ENCODE data around the gene CFAP206.

DNA sequence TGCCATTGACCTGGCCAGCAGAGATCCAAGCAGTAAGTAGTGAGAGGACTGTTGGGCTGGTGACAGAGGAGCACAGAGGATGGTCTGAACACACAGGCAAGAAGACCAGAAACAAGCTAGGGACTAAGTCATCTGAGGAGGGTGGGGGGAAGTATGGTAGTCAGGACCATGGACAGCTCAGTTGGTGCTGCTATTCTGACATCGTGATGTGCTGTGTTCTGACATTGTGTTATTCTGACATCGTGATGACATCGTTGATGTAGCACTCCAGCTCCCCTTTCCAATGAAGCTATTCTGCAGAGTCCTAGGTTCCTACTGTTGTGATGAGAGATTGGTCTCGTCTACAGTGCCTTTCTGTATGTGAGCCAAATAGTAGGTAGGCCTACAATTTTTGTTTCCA is 28.7 kb downstream of the CFAP206 start:
- TF ChIP-seq, protein P1, sequence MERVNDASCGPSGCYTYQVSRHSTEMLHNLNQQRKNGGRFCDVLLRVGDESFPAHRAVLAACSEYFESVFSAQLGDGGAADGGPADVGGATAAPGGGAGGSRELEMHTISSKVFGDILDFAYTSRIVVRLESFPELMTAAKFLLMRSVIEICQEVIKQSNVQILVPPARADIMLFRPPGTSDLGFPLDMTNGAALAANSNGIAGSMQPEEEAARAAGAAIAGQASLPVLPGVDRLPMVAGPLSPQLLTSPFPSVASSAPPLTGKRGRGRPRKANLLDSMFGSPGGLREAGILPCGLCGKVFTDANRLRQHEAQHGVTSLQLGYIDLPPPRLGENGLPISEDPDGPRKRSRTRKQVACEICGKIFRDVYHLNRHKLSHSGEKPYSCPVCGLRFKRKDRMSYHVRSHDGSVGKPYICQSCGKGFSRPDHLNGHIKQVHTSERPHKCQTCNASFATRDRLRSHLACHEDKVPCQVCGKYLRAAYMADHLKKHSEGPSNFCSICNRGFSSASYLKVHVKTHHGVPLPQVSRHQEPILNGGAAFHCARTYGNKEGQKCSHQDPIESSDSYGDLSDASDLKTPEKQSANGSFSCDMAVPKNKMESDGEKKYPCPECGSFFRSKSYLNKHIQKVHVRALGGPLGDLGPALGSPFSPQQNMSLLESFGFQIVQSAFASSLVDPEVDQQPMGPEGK (CRISPR knock-in tag; IDR thresholded peaks at IDR 0.05; ENCODE audit: borderline replicate concordance): no peak
- no peak for TF ChIP-seq BACH2 (CRISPR knock-in tag; IDR thresholded peaks at IDR 0.05; ENCODE audit: borderline replicate concordance)
- TF ChIP-seq, protein P2, sequence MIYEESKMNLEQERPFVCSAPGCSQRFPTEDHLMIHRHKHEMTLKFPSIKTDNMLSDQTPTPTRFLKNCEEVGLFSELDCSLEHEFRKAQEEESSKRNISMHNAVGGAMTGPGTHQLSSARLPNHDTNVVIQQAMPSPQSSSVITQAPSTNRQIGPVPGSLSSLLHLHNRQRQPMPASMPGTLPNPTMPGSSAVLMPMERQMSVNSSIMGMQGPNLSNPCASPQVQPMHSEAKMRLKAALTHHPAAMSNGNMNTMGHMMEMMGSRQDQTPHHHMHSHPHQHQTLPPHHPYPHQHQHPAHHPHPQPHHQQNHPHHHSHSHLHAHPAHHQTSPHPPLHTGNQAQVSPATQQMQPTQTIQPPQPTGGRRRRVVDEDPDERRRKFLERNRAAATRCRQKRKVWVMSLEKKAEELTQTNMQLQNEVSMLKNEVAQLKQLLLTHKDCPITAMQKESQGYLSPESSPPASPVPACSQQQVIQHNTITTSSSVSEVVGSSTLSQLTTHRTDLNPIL (CRISPR knock-in tag; IDR thresholded peaks at IDR 0.05; ENCODE audit: low read depth): no peak
- TF ChIP-seq, protein P3, sequence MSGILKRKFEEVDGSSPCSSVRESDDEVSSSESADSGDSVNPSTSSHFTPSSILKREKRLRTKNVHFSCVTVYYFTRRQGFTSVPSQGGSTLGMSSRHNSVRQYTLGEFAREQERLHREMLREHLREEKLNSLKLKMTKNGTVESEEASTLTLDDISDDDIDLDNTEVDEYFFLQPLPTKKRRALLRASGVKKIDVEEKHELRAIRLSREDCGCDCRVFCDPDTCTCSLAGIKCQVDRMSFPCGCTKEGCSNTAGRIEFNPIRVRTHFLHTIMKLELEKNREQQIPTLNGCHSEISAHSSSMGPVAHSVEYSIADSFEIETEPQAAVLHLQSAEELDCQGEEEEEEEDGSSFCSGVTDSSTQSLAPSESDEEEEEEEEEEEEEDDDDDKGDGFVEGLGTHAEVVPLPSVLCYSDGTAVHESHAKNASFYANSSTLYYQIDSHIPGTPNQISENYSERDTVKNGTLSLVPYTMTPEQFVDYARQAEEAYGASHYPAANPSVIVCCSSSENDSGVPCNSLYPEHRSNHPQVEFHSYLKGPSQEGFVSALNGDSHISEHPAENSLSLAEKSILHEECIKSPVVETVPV (CRISPR knock-in tag; IDR thresholded peaks at IDR 0.05): no peak
- TF ChIP-seq ISL1 (CRISPR knock-in tag; IDR thresholded peaks at IDR 0.05): no peak
- TF ChIP-seq TCF4 (CRISPR knock-in tag; IDR thresholded peaks at IDR 0.05; ENCODE audit: borderline replicate concordance): no peak
- TF ChIP-seq ZFP3 (CRISPR knock-in tag; IDR thresholded peaks at IDR 0.05): peak; percentile 51; the same call in 1 of the 2 replicates
- no peak for TF ChIP-seq ZNF70 (CRISPR knock-in tag; IDR thresholded peaks at IDR 0.05)
- no peak for TF ChIP-seq ZNF565 (CRISPR knock-in tag; conservative IDR thresholded peaks at IDR 0.05; ENCODE audit: low read depth)
